Liver (tissue), 9 donors: ENCODE results near the gene EXOC6B. TPM values are rescaled to one million over a fixed set of nuclear protein-coding genes. Genes with fewer than 3 reads are reported as not detected.

ENCODE experiments used
- DNase-seq: peaks from one replicate; pipeline ENCODE4 v3.0.0-alpha.2; 2017; ENCODE audit warnings: low spot score
- H3K27ac ChIP-seq, 2 donors: one replicate each; pipeline ENCODE4 v1.7.0; 2013; ENCODE audit warnings: inconsistent platforms in 2 of 2, low read length in 2 of 2, control low read depth in 1 of 2, low read depth in 1 of 2, mild to moderate bottlenecking in 1 of 2
- H3K27me3 ChIP-seq, 4 donors: one replicate each; pipeline versions ENCODE4 v1.6.1 to v1.7.0; 2013; ENCODE audit warnings: low read length in 3 of 4, inconsistent platforms in 1 of 4, mild to moderate bottlenecking in 1 of 4, moderate library complexity in 1 of 4; ENCODE audit not compliant: control insufficient read depth in 4 of 4, insufficient read depth in 4 of 4
- H3K36me3 ChIP-seq, 4 donors: one replicate each; pipeline versions ENCODE4 v1.6.1 to v1.7.0; 2013; ENCODE audit warnings: low read length in 3 of 4, mild to moderate bottlenecking in 3 of 4, low read depth in 1 of 4, moderate library complexity in 1 of 4; ENCODE audit not compliant: control insufficient read depth in 4 of 4, insufficient read depth in 3 of 4
- H3K4me1 ChIP-seq, 4 donors: one replicate each; pipeline versions ENCODE4 v1.6.1 to v1.7.0; 2013; ENCODE audit warnings: low read length in 3 of 4, mild to moderate bottlenecking in 3 of 4, moderate library complexity in 1 of 4; ENCODE audit not compliant: control insufficient read depth in 4 of 4, insufficient read depth in 4 of 4
- H3K4me3 ChIP-seq, 3 donors: one replicate each; pipeline versions ENCODE4 v1.6.1 to v1.7.0; 2013; ENCODE audit warnings: low read length in 3 of 3, control low read depth in 1 of 3, low read depth in 1 of 3, mild to moderate bottlenecking in 1 of 3
- H3K9ac ChIP-seq, 2 donors: one replicate each; pipeline ENCODE4 v1.7.0; 2013; ENCODE audit warnings: low read length in 2 of 2, mild to moderate bottlenecking in 2 of 2, moderate library complexity in 2 of 2, control low read depth in 1 of 2, low read depth in 1 of 2
- H3K9me3 ChIP-seq, 4 donors: one replicate each; pipeline versions ENCODE4 v1.6.1 to v1.7.0; 2013; ENCODE audit warnings: low read length in 3 of 4; ENCODE audit not compliant: control insufficient read depth in 4 of 4
- ATF3 ChIP-seq: IDR thresholded peaks from 2 replicates; pipeline ENCODE4 v1.6.1; 2016; ENCODE audit warnings: antibody characterized with exemption
- CTCF ChIP-seq: fragments of 150-350 bp; IDR thresholded peaks from 2 replicates; pipeline ENCODE4 v1.5.1; 2017; ENCODE audit warnings: improper control_type of control experiment, low read depth, low read length; ENCODE audit not compliant: missing input control
- EGR1 ChIP-seq, 2 donors: IDR thresholded peaks; 2 replicates each; pipeline ENCODE4 v1.6.1; 2016 to 2018; ENCODE audit warnings: antibody characterized with exemption in 2 of 2, low read depth in 2 of 2
- FOXA1 ChIP-seq: IDR thresholded peaks from 2 replicates; pipeline ENCODE4 v1.6.1; 2016; ENCODE audit warnings: antibody characterized with exemption
- FOXA2 ChIP-seq: IDR thresholded peaks from 2 replicates; pipeline ENCODE4 v1.6.1; 2016; ENCODE audit warnings: antibody characterized with exemption
- HNF4A ChIP-seq, 2 donors: conservative IDR thresholded peaks; 2 replicates each; pipeline ENCODE4 v1.6.1; 2016; ENCODE audit warnings: antibody characterized with exemption in 2 of 2, mild to moderate bottlenecking in 2 of 2
- HNF4G ChIP-seq: IDR thresholded peaks from 2 replicates; pipeline ENCODE4 v1.6.1; 2016; ENCODE audit warnings: antibody characterized with exemption
- JUND ChIP-seq, 2 donors: IDR thresholded peaks; 2 replicates each; pipeline ENCODE4 v1.6.1; 2016; ENCODE audit warnings: antibody characterized with exemption in 2 of 2
- NR2F2 ChIP-seq: IDR thresholded peaks from 2 replicates; pipeline ENCODE4 v1.6.1; 2016; ENCODE audit warnings: antibody characterized with exemption
- RAD21 ChIP-seq, 2 donors: IDR thresholded peaks; 2 replicates each; pipeline ENCODE4 v1.6.1; 2016; ENCODE audit warnings: antibody characterized with exemption in 2 of 2, mild to moderate bottlenecking in 2 of 2
- REST ChIP-seq: IDR thresholded peaks from 2 replicates; pipeline ENCODE4 v1.6.1; 2016; ENCODE audit warnings: antibody characterized with exemption, mild to moderate bottlenecking
- RXRA ChIP-seq, 2 donors: IDR thresholded peaks; 2 replicates each; pipeline ENCODE4 v1.6.1; 2017 to 2018; ENCODE audit warnings: antibody characterized with exemption in 2 of 2, mild to moderate bottlenecking in 1 of 2
- SP1 ChIP-seq: IDR thresholded peaks from 2 replicates; pipeline ENCODE4 v1.6.1; 2018; ENCODE audit warnings: antibody characterized with exemption, mild to moderate bottlenecking
- TAF1 ChIP-seq: conservative IDR thresholded peaks from 2 replicates; pipeline ENCODE4 v1.6.1; 2016; ENCODE audit warnings: antibody characterized with exemption, mild to moderate bottlenecking
- YY1 ChIP-seq: IDR thresholded peaks from 2 replicates; pipeline ENCODE4 v1.6.1; 2016; ENCODE audit warnings: antibody characterized with exemption, mild to moderate bottlenecking
- WGBS: extraction: QIAGEN DNeasy Blood & Tissue Kit; methylation state at CpG from one replicate; pipeline ENCODE4 v1.1.7; 2013; 5-methylcytosine and 5-hydroxymethylcytosine counted together
- polyA plus RNA-seq, 2 donors: library from polyadenylated mRNA; stranded (reverse) in 1 of 2; unstranded in 1 of 2; fragments of 200-250 nt in 1 of 2; fragments of >200 nt in 1 of 2; fragmentation: Nextera tagmentation in 1 of 2; extraction: Ambion mirVana in 1 of 2; gene quantifications; one replicate each; pipeline versions ENCODE4 v1.2.1 to v1.2.3, GENCODE V29; 2013 to 2015
- total RNA-seq, 2 donors: library from RNA; depleted of rRNA; stranded (reverse); fragments of >200 nt; gene quantifications; one replicate each; pipeline ENCODE4 v1.2.3, GENCODE V29; 2014
- TF ChIP-seq, protein P1 (sequence below): IDR thresholded peaks from 2 replicates; pipeline ENCODE4 v1.6.1; 2016; ENCODE audit warnings: antibody characterized with exemption
- donor health status: healthy.
- donor health status: healthy.
- donor health status: healthy.
- donor health status: healthy.
- donor health status: healthy.

The EXOC6B gene
- total and polyA plus RNA-seq, 4 donors: 1.7 to 9.5 (median 5.5) TPM

GRCh38 chr2:72475246-72475645, 350.6 kb downstream of the EXOC6B start:
- Histone ChIP-seq H3K27me3 (no peaks in the 10 kb centered on the region), H3K9ac (no peak overlapping the region), H3K27ac (no peak overlapping the region), H3K9me3 (peaks cover 0 to 3% (median 0%) of the 10 kb centered on the region in 4 donors), H3K36me3 (no peaks in the 10 kb centered on the region), H3K4me3 (no peak overlapping the region), H3K4me1 (no peaks in the 10 kb centered on the region)
- WGBS: over 99% methylated on average over 3 of the region's 3 CpGs
- no peak for DNase-seq
- TF ChIP-seq RXRA (IDR thresholded peaks at IDR 0.05): no peak
- no peak for TF ChIP-seq HNF4A (conservative IDR thresholded peaks at IDR 0.05)
- TF ChIP-seq ATF3: no peak
- no peak for TF ChIP-seq JUND (IDR thresholded peaks at IDR 0.05)
- no peak for TF ChIP-seq FOXA2
- no peak for TF ChIP-seq NR2F2
- TF ChIP-seq RAD21 (IDR thresholded peaks at IDR 0.05): no peak
- no peak for TF ChIP-seq HNF4G

GRCh38 chr2:72457801-72458516, 367.9 kb downstream of the EXOC6B start:
- TF ChIP-seq REST: no peak
- TF ChIP-seq ATF3: no peak
- no peak for TF ChIP-seq EGR1 (IDR thresholded peaks at IDR 0.05; ENCODE audit: low read depth in 2 of 2)
- TF ChIP-seq, protein P1, sequence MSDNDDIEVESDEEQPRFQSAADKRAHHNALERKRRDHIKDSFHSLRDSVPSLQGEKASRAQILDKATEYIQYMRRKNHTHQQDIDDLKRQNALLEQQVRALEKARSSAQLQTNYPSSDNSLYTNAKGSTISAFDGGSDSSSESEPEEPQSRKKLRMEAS: no peak
- TF ChIP-seq FOXA1: no peak
- no peak for TF ChIP-seq JUND (IDR thresholded peaks at IDR 0.05)
- TF ChIP-seq YY1: no peak
- TF ChIP-seq HNF4G: no peak
- TF ChIP-seq TAF1: no peak
- no peak for TF ChIP-seq RXRA (IDR thresholded peaks at IDR 0.05)
- no peak for TF ChIP-seq CTCF
- TF ChIP-seq HNF4A (conservative IDR thresholded peaks at IDR 0.05): no peak
- TF ChIP-seq SP1: no peak
- Histone ChIP-seq H3K27me3 (no peaks in the 10 kb centered on the region), H3K27ac (no peak overlapping the region)

More at GRCh38 chr2:72457801-72458516, 367.9 kb downstream of the EXOC6B start:
- DNase-seq: no peak
- no peaks in the 10 kb centered on the region for H3K36me3 ChIP-seq
- 87% methylated on average over 6 of the region's 6 CpGs for WGBS
- no peak overlapping the region for H3K4me3 ChIP-seq
- no peaks in the 10 kb centered on the region for H3K4me1 ChIP-seq
- peaks cover 0 to 4% (median 1%) of the 10 kb centered on the region in 4 donors for H3K9me3 ChIP-seq
- no peak overlapping the region for H3K9ac ChIP-seq
